RWPE2 (cell line): ENCODE data around the gene KCNG1.

ENCODE experiments used
- ATAC-seq: fragments of 200-7000 bp; cut with Tn5 transposase; 3 replicates; pipeline ENCODE4 v1.9.1; 2021; ENCODE audit warnings: low read depth
- DNase-seq: peaks from one replicate; pipeline ENCODE4 v3.0.0-alpha.2; 2020; ENCODE audit warnings: low spot score
- H3K27ac ChIP-seq: fragments of 450-650 bp; 2 replicates; pipeline ENCODE4 v1.5.1; 2017; ENCODE audit warnings: mild to moderate bottlenecking; ENCODE audit not compliant: poor library complexity, severe bottlenecking
- H3K27me3 ChIP-seq: fragments of 250-450 bp; sonication (Bioruptor Pico); 2 replicates; pipeline ENCODE4 v1.5.1; 2021; ENCODE audit warnings: mild to moderate bottlenecking, moderate library complexity; ENCODE audit not compliant: insufficient read depth, poor library complexity, severe bottlenecking
- H3K36me3 ChIP-seq: fragments of 250-450 bp; sonication (Bioruptor Pico); 2 replicates; pipeline ENCODE4 v1.5.1; 2020; ENCODE audit warnings: low read depth, mild to moderate bottlenecking, moderate library complexity
- H3K4me1 ChIP-seq: fragments of 250-450 bp; sonication (Bioruptor Pico); 2 replicates; pipeline ENCODE4 v1.5.1; 2021; ENCODE audit warnings: mild to moderate bottlenecking, moderate library complexity; ENCODE audit not compliant: insufficient read depth, poor library complexity, severe bottlenecking
- H3K4me3 ChIP-seq: fragments of 250-450 bp; sonication (Bioruptor Pico); 2 replicates; pipeline ENCODE4 v1.5.1; 2021; ENCODE audit warnings: mild to moderate bottlenecking, moderate library complexity; ENCODE audit not compliant: severe bottlenecking
- H3K9me3 ChIP-seq: fragments of 250-450 bp; sonication (Bioruptor Pico); 2 replicates; pipeline ENCODE4 v1.5.1; 2021; ENCODE audit warnings: mild to moderate bottlenecking, moderate library complexity; ENCODE audit not compliant: severe bottlenecking
- CTCF ChIP-seq: fragments of 450-650 bp; IDR thresholded peaks from one replicate; pipeline ENCODE4 v1.5.1; 2017; ENCODE audit warnings: mild to moderate bottlenecking, moderate library complexity; ENCODE audit not compliant: poor library complexity, severe bottlenecking

Gene KCNG1

DNA sequence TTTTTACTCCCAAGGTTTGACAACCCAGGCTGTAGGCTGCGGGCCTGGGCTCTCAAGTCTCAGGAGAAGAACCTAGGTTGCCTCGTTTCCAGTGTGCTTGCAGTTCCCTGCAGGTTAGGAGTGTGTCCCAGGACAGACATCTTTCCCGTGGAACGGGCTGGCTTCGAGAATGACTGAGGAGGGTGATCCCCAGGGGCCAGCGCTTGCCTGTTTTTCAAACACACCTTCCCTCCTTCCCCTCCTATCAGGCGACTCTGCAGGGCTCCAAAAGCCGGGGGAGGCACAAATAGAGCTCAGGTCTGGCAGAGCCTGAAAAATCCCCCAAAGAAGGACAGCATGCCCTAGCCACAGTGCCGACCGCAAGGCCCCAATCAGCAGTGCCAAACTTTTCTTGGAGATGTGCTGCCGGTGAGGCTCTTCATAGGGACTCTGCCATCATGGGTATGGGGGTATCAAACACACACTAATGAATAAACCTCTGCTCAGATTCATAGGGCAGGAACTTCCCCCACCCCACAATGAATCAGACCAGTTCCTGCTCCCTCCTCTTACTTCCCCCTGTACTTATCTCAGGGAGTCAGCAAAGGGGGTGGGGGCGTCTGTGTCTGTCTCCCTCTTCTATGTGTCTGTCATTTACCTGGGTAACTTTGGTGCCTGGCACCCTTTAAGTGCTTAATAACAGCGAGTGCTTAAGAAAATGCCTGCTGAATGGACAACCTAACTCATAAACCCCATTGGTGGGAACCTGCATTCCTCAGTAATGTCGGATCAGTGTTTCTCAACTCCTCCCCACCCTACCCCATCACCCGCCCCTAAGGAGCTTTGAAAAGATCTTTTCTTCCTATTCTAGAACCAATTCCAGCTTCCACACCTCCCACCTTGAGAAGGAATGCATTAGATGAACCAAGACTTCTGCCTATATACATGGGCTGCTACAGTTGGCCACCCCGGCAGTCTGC lies 1.6 kb downstream of the KCNG1 start:
- H3K27me3 ChIP-seq = no peaks in the 10 kb centered on the region
- DNase-seq = no peak

DNA sequence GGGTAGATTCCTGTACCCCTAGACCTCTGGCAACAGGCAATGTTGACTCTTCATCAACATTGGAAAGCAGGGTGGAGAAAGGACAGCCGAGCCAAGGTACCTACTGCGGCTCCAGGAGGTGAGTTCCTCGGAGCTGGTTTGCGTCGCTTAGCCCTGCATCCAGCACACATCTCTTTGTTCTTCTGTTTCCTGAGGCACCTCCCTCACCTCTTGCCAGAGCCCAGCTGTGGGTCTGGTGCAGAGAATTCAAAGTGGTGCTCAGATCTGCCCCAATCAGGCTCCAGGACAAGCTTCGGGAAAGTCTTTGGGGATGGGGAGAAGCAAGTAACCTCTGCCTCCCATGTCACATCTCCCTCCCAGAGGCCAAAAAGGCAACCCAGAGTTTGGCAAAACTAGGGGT lies 2.2 kb downstream of the KCNG1 start:
- peaks cover 20% of the 10 kb centered on the region for H3K36me3 ChIP-seq
- ATAC-seq (no peak), DNase-seq (no peak)
- H3K27ac ChIP-seq = no peak overlapping the region
- no peak overlapping the region for H3K4me3 ChIP-seq
- H3K9me3 ChIP-seq = no peaks in the 10 kb centered on the region
- H3K27me3 ChIP-seq = no peaks in the 10 kb centered on the region
- peaks cover 24% of the 10 kb centered on the region for H3K4me1 ChIP-seq
- no peak for TF ChIP-seq CTCF

More for the DNA sequence above, 1.6 kb downstream of the KCNG1 start:
- no peaks in the 10 kb centered on the region for H3K9me3 ChIP-seq
- no peak for TF ChIP-seq CTCF
- peaks cover 20% of the 10 kb centered on the region for H3K36me3 ChIP-seq
- H3K27ac ChIP-seq = no peak overlapping the region
- no peak for ATAC-seq
- H3K4me3 ChIP-seq = peak overlapping the region; percentile 59
- peaks cover 24% of the 10 kb centered on the region for H3K4me1 ChIP-seq

DNA sequence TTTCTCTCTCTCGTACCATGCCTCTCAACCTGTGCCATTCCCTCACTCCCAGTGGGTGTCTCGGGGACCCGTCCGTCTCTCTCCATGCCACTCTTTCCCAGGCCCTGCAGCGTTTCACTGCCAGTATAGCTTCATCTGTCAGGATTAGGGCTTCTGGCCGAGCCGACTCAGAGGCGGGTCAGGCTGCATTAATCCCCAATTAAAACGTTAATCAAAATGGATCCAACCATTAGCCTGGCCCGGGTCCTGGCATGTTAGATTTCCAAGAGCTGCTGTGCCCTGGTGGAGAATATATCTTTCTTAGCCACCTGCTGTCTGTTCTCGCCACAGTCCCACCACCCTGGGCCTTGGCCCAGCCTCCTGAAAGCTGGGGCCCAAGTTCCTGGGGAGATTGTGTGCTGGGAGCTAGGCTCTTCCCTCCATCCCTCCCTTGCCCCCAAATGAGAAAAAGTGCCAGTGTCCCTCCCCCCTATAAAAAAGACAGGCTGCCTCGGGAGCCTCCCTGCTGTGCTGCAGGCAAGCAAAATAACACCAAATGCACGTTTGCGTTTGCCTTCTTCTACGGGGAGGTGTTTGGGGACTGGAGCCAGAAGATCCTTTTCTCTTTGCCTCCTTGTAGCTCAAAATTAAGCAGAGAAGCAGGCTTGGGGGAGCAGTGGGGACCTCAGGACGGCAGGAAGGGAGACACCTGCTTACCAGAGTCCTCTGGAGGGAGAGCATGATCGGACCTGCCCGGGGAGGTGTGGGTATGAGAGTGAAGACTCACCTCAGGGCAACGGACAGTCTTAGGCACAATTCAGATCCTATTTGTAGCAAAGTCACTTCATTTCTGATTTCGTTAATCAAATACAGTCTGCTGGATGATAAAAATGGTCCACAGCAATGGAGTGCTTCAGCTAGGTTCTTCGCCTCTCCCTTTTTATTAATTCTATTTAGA lies 3.0 kb downstream of the KCNG1 start:
- Histone ChIP-seq H3K9me3 (no peaks in the 10 kb centered on the region), H3K36me3 (peaks cover 20% of the 10 kb centered on the region), H3K4me1 (peaks cover 24% of the 10 kb centered on the region), H3K4me3 (no peak overlapping the region), H3K27ac (no peak overlapping the region), H3K27me3 (no peaks in the 10 kb centered on the region)
- no peak for TF ChIP-seq CTCF
- no peak for DNase-seq
- ATAC-seq = peak; percentile 32

DNA sequence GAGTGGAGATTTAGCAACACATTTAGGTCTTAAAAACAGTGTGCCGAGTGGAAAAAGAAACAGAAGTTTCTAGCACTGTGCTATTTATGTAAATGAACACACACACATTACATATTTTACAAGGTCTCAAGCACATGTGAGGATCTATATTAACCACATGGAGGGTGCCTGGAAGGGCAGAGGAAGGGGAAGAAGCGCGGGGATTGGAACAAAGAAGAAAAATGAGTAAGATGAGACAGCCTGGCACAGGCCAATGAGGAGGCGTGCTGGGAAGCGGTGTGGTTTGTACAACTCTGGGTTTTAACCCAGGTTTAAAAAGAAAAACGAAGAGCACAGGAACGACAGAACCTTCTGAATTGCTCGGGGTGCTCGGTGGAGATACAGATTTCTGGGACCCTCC lies 5.7 kb downstream of the KCNG1 start:
- H3K27me3 ChIP-seq = no peaks in the 10 kb centered on the region
- H3K27ac ChIP-seq = no peak overlapping the region
- no peaks in the 10 kb centered on the region for H3K9me3 ChIP-seq
- no peak for ATAC-seq
- DNase-seq = no peak
- TF ChIP-seq CTCF = no peak
- no peak overlapping the region for H3K4me3 ChIP-seq
- peaks cover 24% of the 10 kb centered on the region for H3K4me1 ChIP-seq
- peaks cover 20% of the 10 kb centered on the region for H3K36me3 ChIP-seq
